ENCODE data around the gene HKDC1. TPM values are rescaled to one million over a fixed set of nuclear protein-coding genes. Genes with fewer than 3 reads are reported as not detected.

The HKDC1 gene
- polyA plus RNA-seq, 1 donor from 2014 or later, result 0.07 TPM

DNA sequence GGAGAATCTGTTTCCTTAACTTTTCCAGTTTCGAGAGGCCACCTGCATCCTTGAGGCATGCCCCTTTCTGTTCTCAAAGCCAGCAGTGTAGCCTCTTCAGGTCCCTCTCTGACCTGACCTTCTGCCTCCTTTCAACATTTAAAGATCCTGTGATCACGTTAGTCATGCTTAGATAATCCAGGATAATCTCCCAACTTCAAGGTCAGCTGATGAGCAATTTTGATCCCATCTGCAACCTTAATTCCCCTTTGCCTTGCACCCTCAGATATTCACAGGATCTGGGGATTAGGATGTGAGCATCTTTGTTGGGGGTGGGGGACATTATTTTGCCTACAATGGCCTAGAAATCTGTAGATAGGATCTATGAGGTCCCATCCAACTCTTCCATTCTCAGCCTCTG, 8.0 kb downstream of the HKDC1 start:
- Histone ChIP-seq H3K36me3 (ENCODE audit: insufficient read depth, low read length) (no peaks in the 10 kb centered on the region), H3K9ac (ENCODE audit: low read length) (no peak overlapping the region), H3K9me3 (ENCODE audit: low read length) (no peaks in the 10 kb centered on the region), H3K27ac (ENCODE audit: low read length) (no peak overlapping the region), H2AFZ (ENCODE audit: low read depth, low read length) (no peak overlapping the region), H3K4me2 (ENCODE audit: low read length) (no peak overlapping the region), H3F3A (ENCODE audit: insufficient read depth, low read length, poor library complexity, severe bottlenecking) (no peaks in the 10 kb centered on the region), H4K20me1 (ENCODE audit: insufficient read depth) (no peaks in the 10 kb centered on the region), H3K4me3 (ENCODE audit: low read length) (no peak overlapping the region), H3K9me2 (ENCODE audit: insufficient read depth, low read length) (no peaks in the 10 kb centered on the region), H3K27me3 (ENCODE audit: insufficient read depth, low read depth, low read length) (no peaks in the 10 kb centered on the region), H3K79me2 (replicated peaks; ENCODE audit: insufficient read depth, low read length) (no peaks in the 10 kb centered on the region)
- TF ChIP-seq POLR2AphosphoS5 (IDR thresholded peaks at IDR 0.05), result no peak
- no peak for TF ChIP-seq EP300 (conservative IDR thresholded peaks at IDR 0.05; ENCODE audit: poor library complexity, severe bottlenecking)
- no peak for TF ChIP-seq EZH2 (IDR thresholded peaks at IDR 0.05; ENCODE audit: borderline replicate concordance, insufficient read depth, low read length, poor library complexity, severe bottlenecking)
- TF ChIP-seq, protein P1, sequence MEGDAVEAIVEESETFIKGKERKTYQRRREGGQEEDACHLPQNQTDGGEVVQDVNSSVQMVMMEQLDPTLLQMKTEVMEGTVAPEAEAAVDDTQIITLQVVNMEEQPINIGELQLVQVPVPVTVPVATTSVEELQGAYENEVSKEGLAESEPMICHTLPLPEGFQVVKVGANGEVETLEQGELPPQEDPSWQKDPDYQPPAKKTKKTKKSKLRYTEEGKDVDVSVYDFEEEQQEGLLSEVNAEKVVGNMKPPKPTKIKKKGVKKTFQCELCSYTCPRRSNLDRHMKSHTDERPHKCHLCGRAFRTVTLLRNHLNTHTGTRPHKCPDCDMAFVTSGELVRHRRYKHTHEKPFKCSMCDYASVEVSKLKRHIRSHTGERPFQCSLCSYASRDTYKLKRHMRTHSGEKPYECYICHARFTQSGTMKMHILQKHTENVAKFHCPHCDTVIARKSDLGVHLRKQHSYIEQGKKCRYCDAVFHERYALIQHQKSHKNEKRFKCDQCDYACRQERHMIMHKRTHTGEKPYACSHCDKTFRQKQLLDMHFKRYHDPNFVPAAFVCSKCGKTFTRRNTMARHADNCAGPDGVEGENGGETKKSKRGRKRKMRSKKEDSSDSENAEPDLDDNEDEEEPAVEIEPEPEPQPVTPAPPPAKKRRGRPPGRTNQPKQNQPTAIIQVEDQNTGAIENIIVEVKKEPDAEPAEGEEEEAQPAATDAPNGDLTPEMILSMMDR (IDR thresholded peaks at IDR 0.05; ENCODE audit: poor library complexity, severe bottlenecking), result no peak
- no peak for TF ChIP-seq SMC3 (conservative IDR thresholded peaks at IDR 0.05; ENCODE audit: poor library complexity)
- TF ChIP-seq MXI1 (conservative IDR thresholded peaks at IDR 0.05; ENCODE audit: poor library complexity, severe bottlenecking), result no peak
- no peak for TF ChIP-seq TAF1 (IDR thresholded peaks at IDR 0.05; ENCODE audit: low read depth)
- no peak for TF ChIP-seq RAD21 (conservative IDR thresholded peaks at IDR 0.05)
- TF ChIP-seq, protein P2, sequence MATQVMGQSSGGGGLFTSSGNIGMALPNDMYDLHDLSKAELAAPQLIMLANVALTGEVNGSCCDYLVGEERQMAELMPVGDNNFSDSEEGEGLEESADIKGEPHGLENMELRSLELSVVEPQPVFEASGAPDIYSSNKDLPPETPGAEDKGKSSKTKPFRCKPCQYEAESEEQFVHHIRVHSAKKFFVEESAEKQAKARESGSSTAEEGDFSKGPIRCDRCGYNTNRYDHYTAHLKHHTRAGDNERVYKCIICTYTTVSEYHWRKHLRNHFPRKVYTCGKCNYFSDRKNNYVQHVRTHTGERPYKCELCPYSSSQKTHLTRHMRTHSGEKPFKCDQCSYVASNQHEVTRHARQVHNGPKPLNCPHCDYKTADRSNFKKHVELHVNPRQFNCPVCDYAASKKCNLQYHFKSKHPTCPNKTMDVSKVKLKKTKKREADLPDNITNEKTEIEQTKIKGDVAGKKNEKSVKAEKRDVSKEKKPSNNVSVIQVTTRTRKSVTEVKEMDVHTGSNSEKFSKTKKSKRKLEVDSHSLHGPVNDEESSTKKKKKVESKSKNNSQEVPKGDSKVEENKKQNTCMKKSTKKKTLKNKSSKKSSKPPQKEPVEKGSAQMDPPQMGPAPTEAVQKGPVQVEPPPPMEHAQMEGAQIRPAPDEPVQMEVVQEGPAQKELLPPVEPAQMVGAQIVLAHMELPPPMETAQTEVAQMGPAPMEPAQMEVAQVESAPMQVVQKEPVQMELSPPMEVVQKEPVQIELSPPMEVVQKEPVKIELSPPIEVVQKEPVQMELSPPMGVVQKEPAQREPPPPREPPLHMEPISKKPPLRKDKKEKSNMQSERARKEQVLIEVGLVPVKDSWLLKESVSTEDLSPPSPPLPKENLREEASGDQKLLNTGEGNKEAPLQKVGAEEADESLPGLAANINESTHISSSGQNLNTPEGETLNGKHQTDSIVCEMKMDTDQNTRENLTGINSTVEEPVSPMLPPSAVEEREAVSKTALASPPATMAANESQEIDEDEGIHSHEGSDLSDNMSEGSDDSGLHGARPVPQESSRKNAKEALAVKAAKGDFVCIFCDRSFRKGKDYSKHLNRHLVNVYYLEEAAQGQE (IDR thresholded peaks at IDR 0.05; ENCODE audit: borderline replicate concordance), result no peak

DNA sequence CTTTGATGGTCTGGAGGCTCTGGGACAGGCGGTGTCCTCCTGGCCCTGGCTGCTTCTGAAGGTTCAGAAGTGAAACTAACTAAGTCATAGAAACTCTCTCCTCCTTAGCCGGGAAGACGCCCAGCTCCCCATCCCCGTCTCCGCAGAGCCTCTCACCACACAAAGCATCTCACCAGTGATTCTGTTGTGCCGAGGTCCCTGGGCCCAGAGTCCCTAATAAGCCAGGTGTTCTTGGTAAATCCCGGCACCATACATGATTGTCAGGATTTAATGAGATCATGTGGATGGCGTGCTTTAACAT, 9.4 kb downstream of the HKDC1 start:
- no peak overlapping the region for H3K9ac ChIP-seq (ENCODE audit: low read length)
- no peaks in the 10 kb centered on the region for H3F3A ChIP-seq (ENCODE audit: insufficient read depth, low read length, poor library complexity, severe bottlenecking)
- no peaks in the 10 kb centered on the region for H4K20me1 ChIP-seq (ENCODE audit: insufficient read depth)
- H2AFZ ChIP-seq (ENCODE audit: low read depth, low read length), result no peak overlapping the region
- no peaks in the 10 kb centered on the region for H3K79me2 ChIP-seq (replicated peaks; ENCODE audit: insufficient read depth, low read length)
- TF ChIP-seq, protein P1 (IDR thresholded peaks at IDR 0.05; ENCODE audit: poor library complexity, severe bottlenecking), result no peak
- TF ChIP-seq EP300 (conservative IDR thresholded peaks at IDR 0.05; ENCODE audit: poor library complexity, severe bottlenecking) (no peak), POLR2AphosphoS5 (IDR thresholded peaks at IDR 0.05) (no peak), MXI1 (conservative IDR thresholded peaks at IDR 0.05; ENCODE audit: poor library complexity, severe bottlenecking) (no peak), TAF1 (IDR thresholded peaks at IDR 0.05; ENCODE audit: low read depth) (no peak), RAD21 (conservative IDR thresholded peaks at IDR 0.05) (no peak), EZH2 (IDR thresholded peaks at IDR 0.05; ENCODE audit: borderline replicate concordance, insufficient read depth, low read length, poor library complexity, severe bottlenecking) (no peak), SMC3 (conservative IDR thresholded peaks at IDR 0.05; ENCODE audit: poor library complexity) (no peak)
- TF ChIP-seq, protein P2 (IDR thresholded peaks at IDR 0.05; ENCODE audit: borderline replicate concordance), result no peak
- no peaks in the 10 kb centered on the region for H3K27me3 ChIP-seq (ENCODE audit: insufficient read depth, low read depth, low read length)
- no peaks in the 10 kb centered on the region for H3K9me3 ChIP-seq (ENCODE audit: low read length)
- no peak overlapping the region for H3K27ac ChIP-seq (ENCODE audit: low read length)
- no peak overlapping the region for H3K4me3 ChIP-seq (ENCODE audit: low read length)
- H3K9me2 ChIP-seq (ENCODE audit: insufficient read depth, low read length), result no peaks in the 10 kb centered on the region
- no peak overlapping the region for H3K4me2 ChIP-seq (ENCODE audit: low read length)
- H3K36me3 ChIP-seq (ENCODE audit: insufficient read depth, low read length), result no peaks in the 10 kb centered on the region
